VCaP (cell line): ENCODE results near the gene CNTNAP5.

Source experiments
- H3K27ac ChIP-seq: fragments of 450-650 bp; 2 replicates; pipeline ENCODE4 v1.5.1; 2017
- CTCF ChIP-seq: fragments of 450-650 bp; conservative IDR thresholded peaks from 2 replicates; pipeline ENCODE4 v1.5.1; 2017; ENCODE audit warnings: mild to moderate bottlenecking, moderate library complexity

CNTNAP5 gene

GRCh38 chr2:124120246-124120645 is 95.2 kb downstream of the CNTNAP5 start:
- H3K27ac ChIP-seq = no peak overlapping the region
- no peak for TF ChIP-seq CTCF

- H3K27ac ChIP-seq = no peak overlapping the region
- no peak for TF ChIP-seq CTCF
These were observed 96.0 kb downstream of the CNTNAP5 start for GRCh38 chr2:124121106-124121505.

- no peak overlapping the region for H3K27ac ChIP-seq
- TF ChIP-seq CTCF = no peak
These were observed 96.7 kb downstream of the CNTNAP5 start for GRCh38 chr2:124121760-124122275.

- H3K27ac ChIP-seq = no peak overlapping the region
- no peak for TF ChIP-seq CTCF
These were observed 97.3 kb downstream of the CNTNAP5 start for GRCh38 chr2:124122340-124122739.

GRCh38 chr2:124131276-124131675 is 106.2 kb downstream of the CNTNAP5 start:
- no peak overlapping the region for H3K27ac ChIP-seq
- no peak for TF ChIP-seq CTCF

GRCh38 chr2:124136110-124136509 is 111.0 kb downstream of the CNTNAP5 start:
- H3K27ac ChIP-seq = no peak overlapping the region
- TF ChIP-seq CTCF = no peak

GRCh38 chr2:124138076-124138475 is 113.0 kb downstream of the CNTNAP5 start:
- no peak overlapping the region for H3K27ac ChIP-seq
- TF ChIP-seq CTCF = no peak
